ENCODE data around the gene DEPDC5.
"Not testable (repeated sequence)": the region's sequence is repeated elsewhere in the genome, so short reads cannot be mapped to it uniquely, and the experiment has no call there.

Gene DEPDC5

GRCh38 chr22:31753634-31754501 is at the start of gene DEPDC5:
DEPDC5 (plus strand) TSS chr22:31754019; CDS start chr22:31754922, 903 bp downstream.
- peak; percentile 86 for DNase-seq (ENCODE audit: low read depth)

DNA sequence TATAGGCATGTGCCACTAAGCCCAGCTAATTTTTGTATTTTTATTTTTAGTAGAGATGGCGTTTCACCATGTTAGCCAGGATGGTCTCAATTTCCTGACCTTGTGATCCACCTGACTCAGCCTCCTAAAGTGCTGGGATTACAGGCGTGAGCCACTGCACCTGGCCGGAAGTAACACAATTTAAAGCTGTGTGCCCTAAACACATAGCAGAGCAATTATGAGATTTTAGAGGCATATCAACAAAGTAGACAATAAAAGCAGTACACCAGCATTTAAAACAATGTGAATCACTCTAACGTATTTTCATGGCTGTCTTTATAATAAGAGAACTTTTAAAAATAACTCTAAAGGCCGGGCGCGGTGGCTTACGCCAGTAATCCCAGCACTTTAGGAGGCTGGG is 46.3 kb upstream of the DEPDC5 start:
- DNase-seq (ENCODE audit: low read depth): no peak

- peak; percentile 47 for DNase-seq (ENCODE audit: low read depth)
These were observed 42.6 kb upstream of the DEPDC5 start for GRCh38 chr22:31711226-31711625.

DNA sequence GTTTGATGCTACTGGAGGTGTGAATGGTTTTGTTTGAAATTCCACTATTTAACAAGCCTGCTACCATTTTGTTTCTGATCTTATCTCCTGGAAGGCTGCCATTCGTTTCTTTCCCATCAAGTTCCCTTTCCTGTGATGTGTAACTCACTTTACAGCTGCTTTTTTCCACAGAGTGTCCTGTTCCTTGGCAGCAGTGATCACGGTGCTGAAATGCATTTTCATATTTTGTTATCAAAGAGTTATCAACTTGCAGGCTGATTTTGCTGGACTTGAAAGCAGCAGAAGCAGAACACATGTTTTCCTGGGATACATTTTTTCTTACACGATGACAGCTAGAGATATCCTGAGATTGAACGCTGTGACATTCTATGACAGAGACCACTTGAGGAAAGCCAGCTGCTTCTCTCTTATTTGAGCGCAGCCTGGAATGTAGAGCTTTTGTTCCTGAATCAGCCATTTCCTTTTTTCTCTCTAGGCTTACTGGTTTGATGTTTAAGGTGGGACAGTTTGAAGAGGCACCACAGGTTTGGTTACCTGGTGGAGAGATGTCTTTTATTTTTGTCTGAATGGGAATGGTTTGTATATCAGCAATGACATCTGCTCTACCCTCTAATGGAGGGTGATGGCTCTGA is 38.6 kb upstream of the DEPDC5 start:
- DNase-seq (ENCODE audit: low read depth): no peak

DNA sequence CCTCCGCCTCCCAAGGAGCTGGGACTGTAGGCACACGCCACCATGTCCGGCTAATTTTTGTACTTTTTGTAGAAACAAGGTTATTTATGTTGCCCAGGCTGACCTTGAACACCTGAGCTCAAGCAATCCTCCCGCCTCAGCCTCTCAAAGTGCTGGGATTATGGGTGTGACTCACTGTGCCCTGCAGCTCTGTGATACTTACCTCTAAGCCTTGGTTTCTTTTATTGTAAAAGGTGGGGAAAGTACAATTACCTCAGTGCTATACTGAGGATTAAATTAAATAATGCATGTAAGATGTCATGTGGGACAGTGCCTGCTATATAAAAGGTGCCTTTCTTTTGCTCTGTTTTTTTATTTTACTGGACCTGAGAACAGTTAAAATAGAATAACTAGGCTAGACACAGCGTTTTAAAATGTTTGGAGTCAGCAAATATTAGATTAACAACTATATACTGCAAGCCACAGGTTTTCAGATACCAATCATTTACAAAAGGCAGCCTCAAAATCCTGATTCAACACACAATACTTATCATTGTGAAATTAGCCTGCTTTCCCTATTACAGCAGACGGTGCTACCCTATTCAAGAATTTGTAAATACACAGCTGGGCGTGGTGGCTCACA is 33.9 kb upstream of the DEPDC5 start:
- DNase-seq (ENCODE audit: low read depth): no peak

DNA sequence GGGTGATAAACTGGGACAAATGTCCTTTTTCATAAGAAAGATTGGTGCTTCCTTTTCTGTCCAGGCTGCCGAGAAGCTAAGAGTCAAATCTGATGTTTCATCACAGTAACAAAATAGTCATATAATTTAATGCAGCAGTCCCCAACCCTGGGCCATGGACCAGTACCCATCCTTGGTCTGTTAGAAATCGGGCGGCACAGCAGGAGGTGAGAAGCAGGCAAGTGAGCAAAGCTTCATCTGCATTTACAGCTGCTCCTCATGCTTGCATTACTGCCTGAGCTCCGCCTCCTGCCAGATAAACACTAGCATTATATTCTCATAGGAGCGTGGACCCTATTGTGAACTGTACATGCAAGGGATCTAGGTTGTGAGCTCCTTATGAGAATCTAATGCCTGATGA is 30.1 kb upstream of the DEPDC5 start:
- no peak for DNase-seq (ENCODE audit: low read depth)

DNA sequence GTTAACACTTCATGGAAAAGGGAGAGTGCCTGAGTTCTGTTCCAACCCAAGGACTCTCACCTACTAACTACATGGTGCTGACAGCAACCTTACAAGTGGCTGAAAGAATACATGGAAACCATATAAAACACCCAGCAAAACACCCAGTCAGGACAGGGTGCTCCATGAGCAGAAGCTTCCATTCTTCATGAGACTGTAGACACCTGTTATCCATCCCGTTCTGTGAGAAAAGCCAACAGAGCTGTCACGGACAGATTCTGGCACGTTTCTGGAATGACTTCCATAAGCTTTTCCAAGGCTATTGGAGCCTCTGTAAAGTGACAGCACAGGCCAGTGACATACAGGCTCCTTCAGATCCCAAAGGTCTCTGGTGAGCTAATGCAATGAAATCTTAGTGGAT is 27.1 kb upstream of the DEPDC5 start:
- DNase-seq (ENCODE audit: low read depth): no peak

DNA sequence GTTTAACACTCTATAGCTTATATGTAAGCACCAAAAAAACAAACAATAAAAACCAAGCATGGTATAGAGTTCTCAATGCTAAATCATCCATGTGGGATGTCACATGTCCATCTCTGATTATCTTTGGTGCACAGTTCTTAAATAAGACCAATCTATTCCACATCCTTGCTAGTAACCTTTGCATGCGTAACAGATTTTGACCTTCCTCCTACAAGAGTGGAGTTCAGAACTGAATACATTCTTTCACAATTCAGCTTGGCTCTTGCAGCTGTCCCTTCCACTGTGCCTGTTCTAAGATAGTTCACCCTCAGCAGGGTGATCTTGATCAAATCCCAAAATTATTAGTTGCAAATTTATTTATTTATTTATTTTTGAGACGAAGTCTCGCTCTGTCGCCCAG is 25.0 kb upstream of the DEPDC5 start:
- no peak for DNase-seq (ENCODE audit: low read depth)

DNA sequence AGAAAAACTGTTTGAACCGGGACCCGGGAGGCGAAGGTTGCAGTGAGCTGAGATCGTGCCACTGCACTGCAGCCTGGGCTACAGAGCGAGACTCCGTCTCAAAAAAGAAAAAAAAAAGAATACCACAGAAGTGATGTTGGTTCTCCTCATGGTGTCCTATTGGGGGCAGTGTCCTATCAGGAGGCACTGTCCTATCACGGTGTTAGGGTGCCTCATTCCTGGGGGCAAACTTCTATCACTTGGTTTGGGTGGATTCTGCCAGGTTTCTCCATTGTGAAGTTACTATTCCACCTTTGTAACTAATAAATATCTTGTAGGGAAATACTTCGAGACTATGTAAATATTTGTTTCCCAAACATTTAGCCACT is 23.5 kb upstream of the DEPDC5 start:
- no peak for DNase-seq (ENCODE audit: low read depth)

DNA sequence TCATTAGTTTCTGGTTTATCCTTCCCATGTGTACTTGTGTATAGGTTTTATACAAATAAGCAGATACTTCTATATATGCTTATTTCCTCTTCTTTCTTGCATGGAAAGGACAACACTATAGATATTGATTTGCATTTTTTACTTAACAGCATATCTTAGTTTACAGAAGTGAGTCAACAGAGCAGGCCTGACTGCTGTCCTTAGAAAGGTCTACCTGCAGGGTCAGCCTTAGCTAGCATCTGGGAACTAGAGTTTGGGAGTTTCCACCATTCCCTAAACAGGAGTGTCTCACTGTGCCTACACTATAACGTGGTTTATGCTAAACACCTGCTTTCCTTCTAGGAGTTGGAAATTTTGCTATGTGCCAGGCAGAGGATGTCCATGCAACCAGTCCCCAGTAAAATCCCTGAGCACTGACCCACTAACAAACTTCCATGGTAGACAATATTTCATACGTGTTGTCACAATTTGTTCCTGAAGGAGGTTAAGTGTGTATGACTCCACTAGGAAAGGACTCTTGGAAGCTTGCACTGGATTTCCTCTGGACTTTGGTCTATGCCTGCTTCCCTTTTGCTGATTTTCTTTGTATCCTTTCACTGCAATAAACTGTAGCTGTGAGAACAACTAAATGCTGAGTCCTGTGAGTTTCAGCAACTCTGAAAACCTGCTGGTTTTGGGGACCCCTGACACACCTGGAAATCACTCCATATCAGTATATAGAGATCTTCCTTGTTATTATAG is 21.6 kb upstream of the DEPDC5 start:
- DNase-seq (ENCODE audit: low read depth): no peak

- DNase-seq (ENCODE audit: low read depth): no peak
These were observed 20.2 kb upstream of the DEPDC5 start for GRCh38 chr22:31733580-31734079.

DNA sequence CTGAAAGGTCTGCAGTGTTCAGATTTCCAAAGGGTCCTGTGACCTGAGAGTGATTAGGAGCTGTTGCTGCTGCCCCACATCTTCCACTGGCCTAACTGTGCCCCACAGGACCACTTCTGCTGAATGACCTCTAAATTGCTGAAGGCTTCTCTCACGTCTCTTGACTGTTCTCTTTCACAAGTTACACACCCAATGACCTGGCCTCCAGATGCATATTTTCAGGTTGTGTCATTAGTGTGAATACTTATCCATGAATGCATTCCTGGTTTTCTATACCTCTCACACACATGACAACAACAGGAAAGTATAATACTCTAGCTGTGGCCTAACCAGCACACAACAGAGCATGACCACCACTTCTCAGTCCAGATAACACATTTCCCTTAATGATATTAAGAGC is 19.3 kb upstream of the DEPDC5 start:
- peak; percentile 82 for DNase-seq (ENCODE audit: low read depth)

GRCh38 chr22:31736458-31736857 is 17.4 kb upstream of the DEPDC5 start:
- no peak for DNase-seq (ENCODE audit: low read depth)

DNA sequence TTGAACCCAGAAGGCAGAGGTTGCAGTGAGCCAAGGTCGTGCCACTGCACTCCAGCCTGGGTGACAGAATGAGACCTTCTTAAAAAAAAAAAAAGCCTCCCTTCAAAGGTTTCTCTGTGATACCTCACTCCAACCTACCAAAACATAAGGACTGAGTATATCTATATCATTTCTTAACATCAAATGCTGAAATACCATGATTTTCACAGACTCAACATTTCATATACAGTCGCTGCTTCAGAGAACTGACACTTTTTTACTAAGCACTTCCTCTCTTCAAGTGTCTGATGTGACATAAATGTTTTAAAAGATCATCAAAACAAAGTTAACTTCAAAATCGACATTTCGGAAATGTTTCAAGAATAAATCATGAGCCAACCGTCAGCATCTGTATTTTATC is 15.9 kb upstream of the DEPDC5 start:
- DNase-seq (ENCODE audit: low read depth): no peak

GRCh38 chr22:31738566-31738965 is 15.3 kb upstream of the DEPDC5 start:
- peak; percentile 46 for DNase-seq (ENCODE audit: low read depth)

DNA sequence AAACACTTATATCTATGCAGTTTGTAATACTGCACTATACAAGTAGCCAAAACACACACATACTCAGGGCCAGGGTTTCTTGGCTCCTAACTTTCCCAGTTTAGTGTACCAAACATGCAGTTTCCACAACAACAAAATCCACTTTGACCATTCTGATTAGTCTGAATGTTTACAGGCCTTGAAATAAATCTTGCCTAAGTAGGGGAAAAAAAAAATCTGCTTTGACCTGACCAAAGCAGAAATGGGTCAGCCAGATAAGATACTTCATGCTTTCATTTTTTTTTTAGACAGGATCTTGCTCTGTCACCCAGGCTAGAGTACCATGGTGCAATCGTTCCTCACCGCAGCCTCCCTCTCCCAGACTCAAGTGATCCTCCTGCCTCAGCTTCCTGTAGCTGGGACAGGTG is 14.0 kb upstream of the DEPDC5 start:
- DNase-seq (ENCODE audit: low read depth): peak; percentile 95

DNA sequence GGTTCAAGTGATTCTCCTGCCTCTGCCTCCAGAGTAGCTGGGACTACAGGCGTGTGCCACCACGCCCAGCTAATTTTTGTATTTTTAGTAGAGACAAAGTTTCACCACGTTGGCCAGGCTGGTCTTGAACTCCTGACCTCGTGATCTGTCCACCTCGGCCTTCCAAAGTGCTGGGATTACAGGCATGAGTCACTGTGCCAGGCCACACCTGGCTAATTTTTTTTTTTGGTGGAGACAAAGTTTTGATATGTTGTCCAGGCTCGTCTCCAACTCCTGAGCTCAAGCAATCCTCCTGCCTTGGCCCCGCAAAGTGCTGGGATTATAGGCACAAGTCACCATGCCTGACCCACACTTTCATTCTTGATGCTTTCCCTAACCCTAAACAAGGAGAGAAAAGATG is 13.5 kb upstream of the DEPDC5 start:
- DNase-seq (ENCODE audit: low read depth): not testable (repeated sequence)

DNA sequence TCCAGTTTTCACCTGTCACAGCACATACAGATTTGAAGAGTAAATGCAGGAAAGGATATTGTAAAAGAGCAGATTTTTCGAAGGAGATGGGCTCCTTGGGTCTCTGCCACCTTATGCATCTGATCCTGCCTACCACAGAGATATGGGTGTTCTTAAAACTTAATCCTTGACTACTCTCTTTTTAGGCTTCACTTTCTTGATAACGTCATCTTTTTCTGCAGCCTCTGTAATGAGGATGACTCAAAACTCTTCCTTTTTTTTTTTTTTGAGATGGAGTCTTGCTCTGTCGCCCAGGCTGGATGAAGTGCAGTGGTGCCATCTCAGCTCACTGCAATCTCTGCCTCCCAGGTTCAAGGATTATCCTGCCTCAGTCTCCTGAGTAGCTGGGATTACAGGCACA is 11.7 kb upstream of the DEPDC5 start:
- DNase-seq (ENCODE audit: low read depth): peak; percentile 31

- no peak for DNase-seq (ENCODE audit: low read depth)
These were observed 11.1 kb upstream of the DEPDC5 start for GRCh38 chr22:31742682-31743081.

GRCh38 chr22:31743871-31744270 is 9.9 kb upstream of the DEPDC5 start:
- DNase-seq (ENCODE audit: low read depth): no peak

DNA sequence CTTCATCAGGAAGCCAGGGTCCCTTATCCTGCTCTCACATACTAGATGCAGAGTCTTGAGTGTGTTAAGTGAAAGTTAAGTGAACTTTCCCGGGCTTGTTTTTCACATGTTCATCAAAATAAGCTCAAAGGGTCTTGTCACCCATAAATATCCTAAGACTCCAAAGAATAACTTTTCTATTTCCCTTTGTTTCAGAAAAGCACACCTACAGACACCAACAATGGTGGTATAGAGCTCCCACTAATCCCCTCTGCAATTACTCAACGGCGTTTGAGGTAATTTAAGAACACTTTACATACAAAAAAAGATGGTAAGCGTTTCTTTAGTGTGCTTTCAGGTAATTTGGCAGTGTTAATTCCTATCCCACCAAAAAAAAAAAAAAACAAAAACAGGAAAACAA is 6.4 kb upstream of the DEPDC5 start:
- no peak for DNase-seq (ENCODE audit: low read depth)

GRCh38 chr22:31748490-31748889 is 5.3 kb upstream of the DEPDC5 start:
- DNase-seq (ENCODE audit: low read depth): no peak
